Mucosa of descending colon (tissue), 3 donors: ENCODE results near the gene DDC. TPM values are rescaled to one million over a fixed set of nuclear protein-coding genes. Genes with fewer than 3 reads are reported as not detected.

Experiments
- ATAC-seq: fragments of 200-7000 bp; cut with Tn5 transposase; one replicate; pipeline ENCODE4 v1.9.1; 2020; ENCODE audit warnings: mild to moderate bottlenecking, moderate library complexity
- DNase-seq, 3 donors: peaks; one replicate each; pipeline ENCODE4 v3.0.0-alpha.2; 2020
- H3K36me3 ChIP-seq: fragments of 200-600 bp; one replicate; pipeline ENCODE4 v1.8.0; 2021; ENCODE audit warnings: low read depth, mild to moderate bottlenecking
- H3K4me1 ChIP-seq: fragments of 200-600 bp; one replicate; pipeline ENCODE4 v1.8.0; 2021; ENCODE audit warnings: low read depth, mild to moderate bottlenecking
- H3K4me3 ChIP-seq: fragments of 200-600 bp; one replicate; pipeline ENCODE4 v1.8.0; 2021; ENCODE audit warnings: mild to moderate bottlenecking
- H3K9me3 ChIP-seq: fragments of 200-600 bp; one replicate; pipeline ENCODE4 v1.8.0; 2021; ENCODE audit warnings: mild to moderate bottlenecking
- CTCF ChIP-seq: fragments of 200-600 bp; IDR thresholded peaks from one replicate; pipeline ENCODE4 v1.8.0; 2022; ENCODE audit warnings: antibody characterized with exemption, mild to moderate bottlenecking
- intact Hi-C, 2 donors: fragments of 100-400 bp; cut with DNase I in 1 of 2; cut with micrococcal nuclease in 1 of 2; formaldehyde crosslinking; loops; one replicate each; pipeline versions ENCODE4 v1.11.0 to v1.11.1; 2022; cut with DNase I, micrococcal nuclease
- total RNA-seq, 3 donors: library from RNA; stranded (reverse); fragmentation: NEBNext Ultra II Directional in 2 of 3; extraction: Animal tissue kit (Norgen Biotek cat#: 25700) in 2 of 3; gene quantifications; one replicate each; pipeline versions ENCODE4 v1.2.1 to v1.2.4, GENCODE V29; 2021 to 2023
- donor health status: DM: no; HTN: no; CAD: no; lungs with moderate emphysema.
- donor health status: DM: no; HTN: no; CAD: no.
- donor health status: DM: no; HTN: yes; CAD: no.

DDC gene
- total RNA-seq, 3 donors from 2014 or later = 29.6 to 94.5 (median 74.4) TPM

- Histone ChIP-seq H3K4me1 (no peaks in the 10 kb centered on the region), H3K36me3 (no peaks in the 10 kb centered on the region), H3K9me3 (no peaks in the 10 kb centered on the region), H3K4me3 (no peak overlapping the region)
- no peak for DNase-seq
- intact Hi-C loops = no loop called here
- TF ChIP-seq CTCF = no peak
- no peak for ATAC-seq
Measured at GRCh38 chr7:50507898-50508470, 57.2 kb downstream of the DDC start.

GRCh38 chr7:50505553-50506210 lies 59.5 kb downstream of the DDC start:
- TF ChIP-seq CTCF = no peak
- DNase-seq (no peak), ATAC-seq (no peak)
- intact Hi-C loops = no loop called here
- Histone ChIP-seq H3K9me3 (no peaks in the 10 kb centered on the region), H3K4me1 (no peaks in the 10 kb centered on the region), H3K36me3 (no peaks in the 10 kb centered on the region), H3K4me3 (no peak overlapping the region)

- Histone ChIP-seq H3K4me1 (no peaks in the 10 kb centered on the region), H3K4me3 (no peak overlapping the region), H3K9me3 (no peaks in the 10 kb centered on the region), H3K36me3 (no peaks in the 10 kb centered on the region)
- ATAC-seq (no peak), DNase-seq (no peak)
- intact Hi-C loops = no loop called here
- TF ChIP-seq CTCF = no peak
Measured at GRCh38 chr7:50504646-50505546, 60.3 kb downstream of the DDC start.

GRCh38 chr7:50502947-50503346 lies 62.3 kb downstream of the DDC start:
- no peaks in the 10 kb centered on the region for H3K4me1 ChIP-seq
- TF ChIP-seq CTCF = no peak
- no peak overlapping the region for H3K4me3 ChIP-seq
- intact Hi-C loops = no loop called here
- H3K36me3 ChIP-seq = no peaks in the 10 kb centered on the region
- no peak for DNase-seq
- peak; percentile 14 for ATAC-seq
- H3K9me3 ChIP-seq = no peaks in the 10 kb centered on the region

GRCh38 chr7:50502001-50502684 lies 63.1 kb downstream of the DDC start:
- peak; percentile 73 for ATAC-seq
- no peak overlapping the region for H3K4me3 ChIP-seq
- TF ChIP-seq CTCF = no peak
- peak in 2 of 3 donors; percentile 38 to 58 for DNase-seq
- no peaks in the 10 kb centered on the region for H3K36me3 ChIP-seq
- intact Hi-C loops = no loop called here
- no peaks in the 10 kb centered on the region for H3K9me3 ChIP-seq
- peaks cover 5% of the 10 kb centered on the region for H3K4me1 ChIP-seq
